Measurements from ENCODE around the gene CCNB1IP1.

Gene CCNB1IP1

GRCh38 chr14:20334017-20334416, 938 bp upstream of the CCNB1IP1 start:
- TF ChIP-seq POLR2AphosphoS5 (IDR thresholded peaks at IDR 0.05; ENCODE audit: low read depth, low read length) (no peak), PAX5 (IDR thresholded peaks at IDR 0.05; ENCODE audit: insufficient read depth, low read length, severe bottlenecking) (no peak), POU2F2 (IDR thresholded peaks at IDR 0.05; ENCODE audit: low read depth, low read length) (no peak), POLR2A (IDR thresholded peaks at IDR 0.05; ENCODE audit: low read depth, low read length) (no peak), TAF1 (IDR thresholded peaks at IDR 0.05; ENCODE audit: low read depth, low read length) (no peak), SPI1 (IDR thresholded peaks at IDR 0.05; ENCODE audit: low read depth, low read length) (no peak)
- no peak for FAIRE-seq
- no peak for DNase-seq (ENCODE audit: insufficient read length, low spot score)

- DNase-seq (ENCODE audit: insufficient read length, low spot score), result no peak
- FAIRE-seq, result no peak
- TF ChIP-seq PAX5 (IDR thresholded peaks at IDR 0.05; ENCODE audit: insufficient read depth, low read length, severe bottlenecking) (no peak), TAF1 (IDR thresholded peaks at IDR 0.05; ENCODE audit: low read depth, low read length) (no peak), POU2F2 (IDR thresholded peaks at IDR 0.05; ENCODE audit: low read depth, low read length) (no peak), POLR2AphosphoS5 (IDR thresholded peaks at IDR 0.05; ENCODE audit: low read depth, low read length) (no peak), POLR2A (IDR thresholded peaks at IDR 0.05; ENCODE audit: low read depth, low read length) (no peak), SPI1 (IDR thresholded peaks at IDR 0.05; ENCODE audit: low read depth, low read length) (no peak)
These were observed 389 bp upstream of the CCNB1IP1 start for GRCh38 chr14:20333494-20333841.

- no peak for DNase-seq (ENCODE audit: insufficient read length, low spot score)
- no peak for FAIRE-seq
These were observed 670 bp downstream of the CCNB1IP1 start for GRCh38 chr14:20332431-20332787.

GRCh38 chr14:20331053-20331613, 1.9 kb downstream of the CCNB1IP1 start:
- no peak for FAIRE-seq
- no peak for DNase-seq (ENCODE audit: insufficient read length, low spot score)
- TF ChIP-seq POLR2A (IDR thresholded peaks at IDR 0.05; ENCODE audit: low read depth, low read length), result no peak
- no peak for TF ChIP-seq PAX5 (IDR thresholded peaks at IDR 0.05; ENCODE audit: insufficient read depth, low read length, severe bottlenecking)
- TF ChIP-seq SPI1 (IDR thresholded peaks at IDR 0.05; ENCODE audit: low read depth, low read length), result no peak
- TF ChIP-seq TAF1 (IDR thresholded peaks at IDR 0.05; ENCODE audit: low read depth, low read length), result no peak
- TF ChIP-seq POLR2AphosphoS5 (IDR thresholded peaks at IDR 0.05; ENCODE audit: low read depth, low read length), result no peak
- no peak for TF ChIP-seq POU2F2 (IDR thresholded peaks at IDR 0.05; ENCODE audit: low read depth, low read length)

More at GRCh38 chr14:20332431-20332787, 670 bp downstream of the CCNB1IP1 start:
- TF ChIP-seq SPI1 (IDR thresholded peaks at IDR 0.05; ENCODE audit: low read depth, low read length), result no peak
- no peak for TF ChIP-seq TAF1 (IDR thresholded peaks at IDR 0.05; ENCODE audit: low read depth, low read length)
- no peak for TF ChIP-seq PAX5 (IDR thresholded peaks at IDR 0.05; ENCODE audit: insufficient read depth, low read length, severe bottlenecking)
- no peak for TF ChIP-seq POLR2AphosphoS5 (IDR thresholded peaks at IDR 0.05; ENCODE audit: low read depth, low read length)
- TF ChIP-seq POLR2A (IDR thresholded peaks at IDR 0.05; ENCODE audit: low read depth, low read length), result no peak
- no peak for TF ChIP-seq POU2F2 (IDR thresholded peaks at IDR 0.05; ENCODE audit: low read depth, low read length)

- FAIRE-seq (no peak), DNase-seq (ENCODE audit: insufficient read length, low spot score) (no peak)
- TF ChIP-seq TAF1 (IDR thresholded peaks at IDR 0.05; ENCODE audit: low read depth, low read length) (no peak), POLR2A (IDR thresholded peaks at IDR 0.05; ENCODE audit: low read depth, low read length) (no peak), SPI1 (IDR thresholded peaks at IDR 0.05; ENCODE audit: low read depth, low read length) (no peak), PAX5 (IDR thresholded peaks at IDR 0.05; ENCODE audit: insufficient read depth, low read length, severe bottlenecking) (no peak), POLR2AphosphoS5 (IDR thresholded peaks at IDR 0.05; ENCODE audit: low read depth, low read length) (no peak), POU2F2 (IDR thresholded peaks at IDR 0.05; ENCODE audit: low read depth, low read length) (no peak)
These were observed 3.7 kb downstream of the CCNB1IP1 start for GRCh38 chr14:20329355-20329754.

- DNase-seq (ENCODE audit: insufficient read length, low spot score) (no peak), FAIRE-seq (no peak)
- TF ChIP-seq POLR2AphosphoS5 (IDR thresholded peaks at IDR 0.05; ENCODE audit: low read depth, low read length) (no peak), POLR2A (IDR thresholded peaks at IDR 0.05; ENCODE audit: low read depth, low read length) (no peak)
These were observed 4.4 kb downstream of the CCNB1IP1 start for GRCh38 chr14:20328705-20329104.

- FAIRE-seq (peak; percentile 92), DNase-seq (ENCODE audit: insufficient read length, low spot score) (no peak)
- TF ChIP-seq SPI1 (IDR thresholded peaks at IDR 0.05; ENCODE audit: low read depth, low read length) (no peak), POLR2AphosphoS5 (IDR thresholded peaks at IDR 0.05; ENCODE audit: low read depth, low read length) (no peak), TAF1 (IDR thresholded peaks at IDR 0.05; ENCODE audit: low read depth, low read length) (no peak), POU2F2 (IDR thresholded peaks at IDR 0.05; ENCODE audit: low read depth, low read length) (no peak), POLR2A (IDR thresholded peaks at IDR 0.05; ENCODE audit: low read depth, low read length) (no peak), PAX5 (IDR thresholded peaks at IDR 0.05; ENCODE audit: insufficient read depth, low read length, severe bottlenecking) (no peak)
These were observed 5.8 kb downstream of the CCNB1IP1 start for GRCh38 chr14:20327005-20327869.

GRCh38 chr14:20317720-20318119, 15.4 kb downstream of the CCNB1IP1 start:
- FAIRE-seq (no peak), DNase-seq (ENCODE audit: insufficient read length, low spot score) (no peak)
- no peak for TF ChIP-seq POU2F2 (IDR thresholded peaks at IDR 0.05; ENCODE audit: low read depth, low read length)
- TF ChIP-seq POLR2A (IDR thresholded peaks at IDR 0.05; ENCODE audit: low read depth, low read length), result no peak
- no peak for TF ChIP-seq PAX5 (IDR thresholded peaks at IDR 0.05; ENCODE audit: insufficient read depth, low read length, severe bottlenecking)
- no peak for TF ChIP-seq SPI1 (IDR thresholded peaks at IDR 0.05; ENCODE audit: low read depth, low read length)
- no peak for TF ChIP-seq POLR2AphosphoS5 (IDR thresholded peaks at IDR 0.05; ENCODE audit: low read depth, low read length)
- TF ChIP-seq TAF1 (IDR thresholded peaks at IDR 0.05; ENCODE audit: low read depth, low read length), result no peak

GRCh38 chr14:20314026-20314425, 19.1 kb downstream of the CCNB1IP1 start:
- TF ChIP-seq SPI1 (IDR thresholded peaks at IDR 0.05; ENCODE audit: low read depth, low read length) (no peak), TAF1 (IDR thresholded peaks at IDR 0.05; ENCODE audit: low read depth, low read length) (no peak)
- DNase-seq (ENCODE audit: insufficient read length, low spot score) (no peak), FAIRE-seq (no peak)

- FAIRE-seq, result no peak
These were observed 27.0 kb downstream of the CCNB1IP1 start for GRCh38 chr14:20306079-20306423.

More at GRCh38 chr14:20306079-20306423, 27.0 kb downstream of the CCNB1IP1 start:
- DNase-seq (ENCODE audit: insufficient read length, low spot score), result no peak
- TF ChIP-seq TAF1 (IDR thresholded peaks at IDR 0.05; ENCODE audit: low read depth, low read length) (no peak), POLR2AphosphoS5 (IDR thresholded peaks at IDR 0.05; ENCODE audit: low read depth, low read length) (no peak), SPI1 (IDR thresholded peaks at IDR 0.05; ENCODE audit: low read depth, low read length) (no peak), PAX5 (IDR thresholded peaks at IDR 0.05; ENCODE audit: insufficient read depth, low read length, severe bottlenecking) (no peak), POU2F2 (IDR thresholded peaks at IDR 0.05; ENCODE audit: low read depth, low read length) (no peak), POLR2A (IDR thresholded peaks at IDR 0.05; ENCODE audit: low read depth, low read length) (no peak)

Data from GM12891 (cell line).